ENCODE measurements around the gene PIK3C3. TPM values are rescaled to one million over a fixed set of nuclear protein-coding genes. Genes with fewer than 3 reads are reported as not detected.

The PIK3C3 gene
- total RNA-seq, 1 experiment from 2014 or later: 23.9 TPM

GRCh38 chr18:42092848-42093247 lies 137.8 kb downstream of the PIK3C3 start:
- Histone ChIP-seq H3K27ac (ENCODE audit: low read length) (no peak overlapping the region), H3K27me3 (ENCODE audit: control insufficient read depth, insufficient read depth, low read length) (no peaks in the 10 kb centered on the region), H3K4me1 (ENCODE audit: control insufficient read depth, insufficient read depth, low read length) (no peaks in the 10 kb centered on the region), H3K36me3 (ENCODE audit: control insufficient read depth, insufficient read depth, low read length) (no peaks in the 10 kb centered on the region), H3K4me3 (ENCODE audit: low read depth in 2 of 2, low read length in 2 of 2) (no peak overlapping the region), H3K9me3 (ENCODE audit: control insufficient read depth, insufficient read depth, low read depth, low read length) (no peaks in the 10 kb centered on the region)
- ChIA-PET CTCF (no interaction called here), POLR2A (no interaction called here)
- TF ChIP-seq POLR2AphosphoS5 (IDR thresholded peaks at IDR 0.05; ENCODE audit: low read depth, low read length) (no peak), TCF7L2 (IDR thresholded peaks at IDR 0.05; ENCODE audit: low read depth, low read length) (no peak), REST (IDR thresholded peaks at IDR 0.05; ENCODE audit: insufficient read depth in 1 of 2, low read depth in 2 of 2, low read length in 1 of 2) (no peak), SIN3A (IDR thresholded peaks at IDR 0.05; ENCODE audit: borderline replicate concordance, insufficient read depth, low read depth, low read length) (no peak)
- TF ChIP-seq, protein P1, sequence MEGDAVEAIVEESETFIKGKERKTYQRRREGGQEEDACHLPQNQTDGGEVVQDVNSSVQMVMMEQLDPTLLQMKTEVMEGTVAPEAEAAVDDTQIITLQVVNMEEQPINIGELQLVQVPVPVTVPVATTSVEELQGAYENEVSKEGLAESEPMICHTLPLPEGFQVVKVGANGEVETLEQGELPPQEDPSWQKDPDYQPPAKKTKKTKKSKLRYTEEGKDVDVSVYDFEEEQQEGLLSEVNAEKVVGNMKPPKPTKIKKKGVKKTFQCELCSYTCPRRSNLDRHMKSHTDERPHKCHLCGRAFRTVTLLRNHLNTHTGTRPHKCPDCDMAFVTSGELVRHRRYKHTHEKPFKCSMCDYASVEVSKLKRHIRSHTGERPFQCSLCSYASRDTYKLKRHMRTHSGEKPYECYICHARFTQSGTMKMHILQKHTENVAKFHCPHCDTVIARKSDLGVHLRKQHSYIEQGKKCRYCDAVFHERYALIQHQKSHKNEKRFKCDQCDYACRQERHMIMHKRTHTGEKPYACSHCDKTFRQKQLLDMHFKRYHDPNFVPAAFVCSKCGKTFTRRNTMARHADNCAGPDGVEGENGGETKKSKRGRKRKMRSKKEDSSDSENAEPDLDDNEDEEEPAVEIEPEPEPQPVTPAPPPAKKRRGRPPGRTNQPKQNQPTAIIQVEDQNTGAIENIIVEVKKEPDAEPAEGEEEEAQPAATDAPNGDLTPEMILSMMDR (IDR thresholded peaks at IDR 0.05): no peak
- in situ Hi-C loops (cut with HindIII; ENCODE audit: low pct_unique_long_range_greater_than_20kb, low sequenced_read_pairs) (no loop called here), intact Hi-C loops (cut with micrococcal nuclease; ENCODE audit: unreplicated experiment) (loop anchor here (5.0 kb wide), 1 partner anchor 49 kb away; no protein-coding TSS in a partner anchor)
- BruUV-seq (replicated peaks): no TSS peak
- no peak for DNase-seq (ENCODE audit: low read depth, low spot score)
- no peak for ATAC-seq

- ChIA-PET CTCF (no interaction called here), POLR2A (no interaction called here)
- Histone ChIP-seq H3K4me3 (ENCODE audit: low read depth in 2 of 2, low read length in 2 of 2) (no peak overlapping the region), H3K4me1 (ENCODE audit: control insufficient read depth, insufficient read depth, low read length) (no peaks in the 10 kb centered on the region), H3K36me3 (ENCODE audit: control insufficient read depth, insufficient read depth, low read length) (no peaks in the 10 kb centered on the region; the same call in 1 of the 2 replicates), H3K9me3 (ENCODE audit: control insufficient read depth, insufficient read depth, low read depth, low read length) (no peaks in the 10 kb centered on the region), H3K27me3 (ENCODE audit: control insufficient read depth, insufficient read depth, low read length) (no peaks in the 10 kb centered on the region), H3K27ac (ENCODE audit: low read length) (no peak overlapping the region)
- DNase-seq (ENCODE audit: low read depth, low spot score) (no peak), ATAC-seq (no peak)
- BruUV-seq (replicated peaks): no TSS peak
- in situ Hi-C loops (cut with HindIII; ENCODE audit: low pct_unique_long_range_greater_than_20kb, low sequenced_read_pairs): no loop called here
- TF ChIP-seq SIN3A (IDR thresholded peaks at IDR 0.05; ENCODE audit: borderline replicate concordance, insufficient read depth, low read depth, low read length): no peak
- no peak for TF ChIP-seq TCF7L2 (IDR thresholded peaks at IDR 0.05; ENCODE audit: low read depth, low read length)
- no peak for TF ChIP-seq REST (IDR thresholded peaks at IDR 0.05; ENCODE audit: insufficient read depth in 1 of 2, low read depth in 2 of 2, low read length in 1 of 2)
- TF ChIP-seq, protein P1 (IDR thresholded peaks at IDR 0.05): no peak
- TF ChIP-seq POLR2AphosphoS5 (IDR thresholded peaks at IDR 0.05; ENCODE audit: low read depth, low read length): no peak
- intact Hi-C loops (cut with micrococcal nuclease; ENCODE audit: unreplicated experiment): loop anchor here (5.0 kb wide), 1 partner anchor 47 kb away; no protein-coding TSS in a partner anchor
Measured at GRCh38 chr18:42094875-42095274, 139.8 kb downstream of the PIK3C3 start.

Data from Panc1 (cell line).